ENCODE data around the gene ITPR1.

The ITPR1 gene

DNA sequence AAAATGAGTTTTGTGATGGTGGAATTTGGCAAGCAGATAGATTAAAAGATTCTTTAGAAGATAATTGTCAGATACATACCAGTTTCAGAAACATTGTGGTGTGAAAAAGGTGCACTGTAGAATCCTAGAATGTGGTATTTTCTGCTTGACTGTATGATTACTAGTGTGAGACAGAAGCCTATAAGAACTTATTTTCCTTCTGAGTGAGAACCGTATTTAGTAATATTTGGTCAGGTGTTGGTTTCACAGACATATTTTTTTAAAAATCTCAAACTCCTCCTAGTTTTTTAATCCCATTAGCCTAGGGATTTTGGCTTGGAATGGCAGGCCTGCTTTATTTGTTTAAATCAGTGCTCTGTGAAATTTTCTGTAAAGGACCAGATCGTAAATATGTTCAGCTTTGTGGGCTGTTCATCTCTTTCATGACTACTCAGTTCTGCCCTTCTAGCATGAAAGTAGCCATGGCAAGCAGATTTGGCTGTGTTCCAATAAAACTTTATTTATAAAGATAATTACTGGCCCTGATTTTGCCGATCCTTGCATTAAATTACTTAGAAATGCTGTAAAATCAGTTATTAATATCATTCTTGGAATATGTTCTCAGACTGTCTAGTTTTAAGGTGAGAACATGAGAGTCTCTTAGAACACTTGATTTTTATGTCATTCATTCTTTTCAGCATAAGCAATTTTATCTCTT, 205.1 kb downstream of the ITPR1 start:
- H3K4me1 ChIP-seq (ENCODE audit: insufficient read depth, insufficient read length) = no peaks in the 10 kb centered on the region
- H3K9ac ChIP-seq (ENCODE audit: insufficient read length, low read depth) = no peak overlapping the region
- H3K9me3 ChIP-seq (ENCODE audit: insufficient read depth, low read length) = no peaks in the 10 kb centered on the region
- TF ChIP-seq YY1 (IDR thresholded peaks at IDR 0.05; ENCODE audit: insufficient read depth, insufficient read length) (no peak), SUZ12 (IDR thresholded peaks at IDR 0.05; ENCODE audit: extremely low read depth, insufficient read depth, insufficient read length) (no peak), ZNF274 (IDR thresholded peaks at IDR 0.05; ENCODE audit: low read depth, low read length) (no peak)
- no peak overlapping the region for H3K4me3 ChIP-seq (ENCODE audit: insufficient read length, low read depth)
- no peak for DNase-seq (ENCODE audit: low read depth, low spot score)
- H3K27me3 ChIP-seq (ENCODE audit: insufficient read depth, insufficient read length) = no peaks in the 10 kb centered on the region
- peaks cover 18% of the 10 kb centered on the region for H3K36me3 ChIP-seq (ENCODE audit: insufficient read depth, insufficient read length, low read length)

DNA sequence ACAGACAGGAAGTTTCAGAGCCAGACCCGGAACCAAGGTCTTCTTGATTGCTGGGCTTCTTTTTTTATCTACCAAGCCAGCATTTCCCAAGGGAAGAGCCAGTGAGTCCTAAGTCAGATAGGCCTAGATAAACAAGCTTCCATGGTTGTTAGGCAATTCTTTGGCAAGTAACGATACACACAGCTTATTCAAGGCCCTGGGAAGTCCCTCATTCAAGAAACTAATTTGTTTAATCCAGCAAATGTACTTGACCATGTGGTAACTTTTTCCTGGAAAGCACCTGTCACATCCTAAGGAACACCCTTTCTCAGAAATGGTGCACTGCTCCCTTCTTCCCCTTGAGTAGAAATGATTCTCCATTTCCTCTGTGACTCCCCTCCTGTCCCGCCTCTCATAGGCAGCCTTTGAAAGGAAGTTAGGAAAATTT, 209.9 kb downstream of the ITPR1 start:
- TF ChIP-seq ZNF274 (IDR thresholded peaks at IDR 0.05; ENCODE audit: low read depth, low read length) (no peak), SUZ12 (IDR thresholded peaks at IDR 0.05; ENCODE audit: extremely low read depth, insufficient read depth, insufficient read length) (no peak), YY1 (IDR thresholded peaks at IDR 0.05; ENCODE audit: insufficient read depth, insufficient read length) (no peak)
- no peaks in the 10 kb centered on the region for H3K4me1 ChIP-seq (ENCODE audit: insufficient read depth, insufficient read length)
- no peak overlapping the region for H3K4me3 ChIP-seq (ENCODE audit: insufficient read length, low read depth)
- no peak overlapping the region for H3K9ac ChIP-seq (ENCODE audit: insufficient read length, low read depth)
- no peaks in the 10 kb centered on the region for H3K9me3 ChIP-seq (ENCODE audit: insufficient read depth, low read length)
- H3K27me3 ChIP-seq (ENCODE audit: insufficient read depth, insufficient read length) = no peaks in the 10 kb centered on the region
- peaks cover 26% of the 10 kb centered on the region for H3K36me3 ChIP-seq (ENCODE audit: insufficient read depth, insufficient read length, low read length)
- DNase-seq (ENCODE audit: low read depth, low spot score) = no peak

DNA sequence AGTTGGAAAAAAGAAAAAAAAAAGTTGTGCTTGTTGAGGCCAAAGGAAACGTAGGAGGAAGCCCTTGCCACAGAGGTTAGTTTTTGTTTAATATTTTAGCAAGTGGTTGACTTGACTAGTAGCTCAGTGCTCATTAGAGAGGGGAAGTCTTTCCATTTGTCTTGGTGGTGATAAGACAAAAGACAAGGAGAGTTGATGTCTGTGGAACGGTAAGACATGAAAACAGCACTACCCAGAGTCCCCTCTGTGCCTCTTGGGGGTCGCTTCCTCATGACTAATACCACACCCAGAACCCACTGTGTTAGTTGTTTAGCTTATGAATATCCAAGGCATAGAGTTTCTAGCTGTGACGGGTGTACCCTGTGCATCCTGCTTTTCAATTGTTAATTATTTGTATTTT, 211.4 kb downstream of the ITPR1 start:
- H3K9me3 ChIP-seq (ENCODE audit: insufficient read depth, low read length) = no peaks in the 10 kb centered on the region
- H3K4me1 ChIP-seq (ENCODE audit: insufficient read depth, insufficient read length) = no peaks in the 10 kb centered on the region
- H3K36me3 ChIP-seq (ENCODE audit: insufficient read depth, insufficient read length, low read length) = peaks cover 26% of the 10 kb centered on the region
- no peak overlapping the region for H3K4me3 ChIP-seq (ENCODE audit: insufficient read length, low read depth)
- no peaks in the 10 kb centered on the region for H3K27me3 ChIP-seq (ENCODE audit: insufficient read depth, insufficient read length)
- no peak overlapping the region for H3K9ac ChIP-seq (ENCODE audit: insufficient read length, low read depth)
- no peak for TF ChIP-seq YY1 (IDR thresholded peaks at IDR 0.05; ENCODE audit: insufficient read depth, insufficient read length)
- no peak for TF ChIP-seq SUZ12 (IDR thresholded peaks at IDR 0.05; ENCODE audit: extremely low read depth, insufficient read depth, insufficient read length)
- TF ChIP-seq ZNF274 (IDR thresholded peaks at IDR 0.05; ENCODE audit: low read depth, low read length) = no peak
- no peak for DNase-seq (ENCODE audit: low read depth, low spot score)

DNA sequence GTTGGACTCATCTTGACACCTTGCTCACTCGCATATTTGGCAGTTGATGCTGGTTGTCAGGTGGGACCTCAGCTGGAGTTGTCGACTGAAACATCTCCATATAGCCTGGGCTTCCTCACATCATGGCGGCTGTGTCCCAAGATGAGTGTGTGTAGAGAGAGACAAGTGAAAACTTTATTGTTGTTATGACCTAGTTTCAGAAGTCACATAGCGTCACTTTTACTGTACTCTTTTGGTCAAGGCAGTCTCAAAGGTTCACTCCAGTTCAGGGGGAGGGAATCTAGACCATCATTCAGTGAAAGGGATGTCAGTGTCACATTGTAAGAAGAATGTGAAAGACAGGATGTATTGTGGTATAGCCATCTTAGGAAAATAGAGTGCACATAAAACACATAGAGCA, 214.2 kb downstream of the ITPR1 start:
- Histone ChIP-seq H3K27me3 (ENCODE audit: insufficient read depth, insufficient read length) (no peaks in the 10 kb centered on the region), H3K4me3 (ENCODE audit: insufficient read length, low read depth) (no peak overlapping the region), H3K9ac (ENCODE audit: insufficient read length, low read depth) (no peak overlapping the region), H3K4me1 (ENCODE audit: insufficient read depth, insufficient read length) (no peaks in the 10 kb centered on the region), H3K36me3 (ENCODE audit: insufficient read depth, insufficient read length, low read length) (peaks cover 20% of the 10 kb centered on the region), H3K9me3 (ENCODE audit: insufficient read depth, low read length) (no peaks in the 10 kb centered on the region)
- TF ChIP-seq YY1 (IDR thresholded peaks at IDR 0.05; ENCODE audit: insufficient read depth, insufficient read length) (no peak), SUZ12 (IDR thresholded peaks at IDR 0.05; ENCODE audit: extremely low read depth, insufficient read depth, insufficient read length) (no peak), ZNF274 (IDR thresholded peaks at IDR 0.05; ENCODE audit: low read depth, low read length) (no peak)
- DNase-seq (ENCODE audit: low read depth, low spot score) = no peak

DNA sequence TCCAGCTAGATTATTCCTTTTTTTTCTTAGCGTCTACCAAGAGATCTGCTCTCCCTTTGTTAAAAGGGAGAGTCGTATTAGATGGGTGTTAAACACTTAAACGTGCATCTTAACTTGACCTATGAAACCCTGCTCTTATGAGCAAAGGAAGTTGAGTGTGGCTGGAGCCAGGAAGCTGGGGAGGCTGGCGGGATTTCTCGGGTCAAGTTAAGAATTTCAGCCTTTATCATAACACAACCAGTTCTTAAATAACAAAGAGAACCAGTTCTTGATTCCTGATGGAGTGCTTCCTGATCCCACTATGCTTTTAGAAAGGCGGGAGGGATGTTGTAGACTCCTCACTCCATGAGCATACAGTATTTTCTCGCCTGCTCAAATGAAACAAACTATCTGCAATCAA, 215.1 kb downstream of the ITPR1 start:
- DNase-seq (ENCODE audit: low read depth, low spot score) = no peak
- Histone ChIP-seq H3K27me3 (ENCODE audit: insufficient read depth, insufficient read length) (no peaks in the 10 kb centered on the region), H3K4me1 (ENCODE audit: insufficient read depth, insufficient read length) (no peaks in the 10 kb centered on the region), H3K36me3 (ENCODE audit: insufficient read depth, insufficient read length, low read length) (peaks cover 14% of the 10 kb centered on the region), H3K4me3 (ENCODE audit: insufficient read length, low read depth) (no peak overlapping the region), H3K9ac (ENCODE audit: insufficient read length, low read depth) (no peak overlapping the region), H3K9me3 (ENCODE audit: insufficient read depth, low read length) (no peaks in the 10 kb centered on the region)
- TF ChIP-seq YY1 (IDR thresholded peaks at IDR 0.05; ENCODE audit: insufficient read depth, insufficient read length) = no peak
- TF ChIP-seq SUZ12 (IDR thresholded peaks at IDR 0.05; ENCODE audit: extremely low read depth, insufficient read depth, insufficient read length) = no peak
- no peak for TF ChIP-seq ZNF274 (IDR thresholded peaks at IDR 0.05; ENCODE audit: low read depth, low read length)

DNA sequence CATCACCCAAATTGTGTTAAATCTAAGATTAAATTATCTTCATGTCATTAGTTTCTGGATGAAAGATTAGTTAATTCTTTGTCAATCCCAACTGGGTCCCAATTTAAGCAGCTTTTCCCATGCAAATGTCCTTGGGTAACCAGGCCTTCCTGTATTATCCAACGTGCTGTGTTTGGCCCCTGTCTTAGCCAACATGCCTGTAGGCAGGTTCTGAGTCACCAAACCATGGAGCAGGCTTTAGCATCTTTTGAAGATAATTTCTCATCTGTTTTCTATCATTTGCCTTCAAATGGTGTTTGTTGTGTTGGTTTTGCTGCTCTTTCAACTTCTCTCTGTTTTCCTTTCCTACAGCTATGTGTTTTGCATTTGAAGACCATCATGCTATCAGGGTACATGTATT, 216.2 kb downstream of the ITPR1 start:
- Histone ChIP-seq H3K27me3 (ENCODE audit: insufficient read depth, insufficient read length) (no peaks in the 10 kb centered on the region), H3K36me3 (ENCODE audit: insufficient read depth, insufficient read length, low read length) (peaks cover 11% of the 10 kb centered on the region), H3K4me3 (ENCODE audit: insufficient read length, low read depth) (no peak overlapping the region), H3K9ac (ENCODE audit: insufficient read length, low read depth) (no peak overlapping the region), H3K9me3 (ENCODE audit: insufficient read depth, low read length) (no peaks in the 10 kb centered on the region), H3K4me1 (ENCODE audit: insufficient read depth, insufficient read length) (no peaks in the 10 kb centered on the region)
- DNase-seq (ENCODE audit: low read depth, low spot score) = no peak
- TF ChIP-seq ZNF274 (IDR thresholded peaks at IDR 0.05; ENCODE audit: low read depth, low read length) (no peak), YY1 (IDR thresholded peaks at IDR 0.05; ENCODE audit: insufficient read depth, insufficient read length) (no peak), SUZ12 (IDR thresholded peaks at IDR 0.05; ENCODE audit: extremely low read depth, insufficient read depth, insufficient read length) (no peak)

DNA sequence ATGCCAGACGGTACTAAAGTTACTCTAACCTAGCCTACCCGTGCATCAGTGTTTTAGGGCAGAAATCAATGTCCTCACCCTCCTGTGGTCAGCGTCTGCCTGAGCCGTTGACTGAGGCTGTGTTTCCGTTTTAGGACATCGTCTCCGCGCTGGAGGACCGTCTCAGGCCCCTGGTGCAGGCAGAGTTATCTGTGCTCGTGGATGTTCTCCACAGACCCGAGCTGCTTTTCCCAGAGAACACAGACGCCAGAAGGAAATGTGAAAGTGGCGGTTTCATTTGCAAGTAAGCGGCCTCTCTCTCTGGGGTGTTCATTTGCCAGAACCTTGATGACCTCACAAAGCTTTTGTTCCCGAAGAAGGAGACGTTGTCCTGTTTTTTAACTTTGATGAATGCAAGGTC, 217.0 kb downstream of the ITPR1 start:
- TF ChIP-seq YY1 (IDR thresholded peaks at IDR 0.05; ENCODE audit: insufficient read depth, insufficient read length) = no peak
- Histone ChIP-seq H3K9me3 (ENCODE audit: insufficient read depth, low read length) (no peaks in the 10 kb centered on the region), H3K27me3 (ENCODE audit: insufficient read depth, insufficient read length) (no peaks in the 10 kb centered on the region), H3K36me3 (ENCODE audit: insufficient read depth, insufficient read length, low read length) (peaks cover 12% of the 10 kb centered on the region), H3K4me3 (ENCODE audit: insufficient read length, low read depth) (no peak overlapping the region), H3K9ac (ENCODE audit: insufficient read length, low read depth) (no peak overlapping the region), H3K4me1 (ENCODE audit: insufficient read depth, insufficient read length) (no peaks in the 10 kb centered on the region)
- DNase-seq (ENCODE audit: low read depth, low spot score) = no peak
